Smooth muscle cell (in vitro differentiated cells): Measurements from ENCODE around the gene SYN1. TPM values are rescaled to one million over a fixed set of nuclear protein-coding genes. Genes with fewer than 3 reads are reported as not detected.
"Not testable (repeated sequence)": the region's sequence is repeated elsewhere in the genome, so short reads cannot be mapped to it uniquely, and the experiment has no call there.

Experiments
- DNase-seq: peaks from one replicate; lab custom pipeline; 2025; ENCODE audit not compliant: unreplicated experiment; lab: John Stamatoyannopoulos, UW
- H2AFZ ChIP-seq: fragments of 200-600 bp; sonication (generic); 2 replicates; pipeline ENCODE4 v1.6.0; 2016; ENCODE audit warnings: antibody characterized with exemption, low read depth, mild to moderate bottlenecking
- H3F3A ChIP-seq: fragments of 200-600 bp; sonication (generic); 2 replicates; pipeline ENCODE4 v1.6.0; 2017; ENCODE audit warnings: antibody characterized with exemption, low read depth
- H3K27ac ChIP-seq: fragments of 200-600 bp; sonication (generic); 2 replicates; pipeline ENCODE4 v1.5.1; 2016; ENCODE audit warnings: low read depth, mild to moderate bottlenecking
- H3K27me3 ChIP-seq: fragments of 200-600 bp; sonication (generic); 2 replicates; pipeline ENCODE4 v1.6.1; 2016; ENCODE audit warnings: low read depth, mild to moderate bottlenecking
- H3K36me3 ChIP-seq: fragments of 200-600 bp; sonication (generic); 2 replicates; pipeline ENCODE4 v1.5.1; 2016; ENCODE audit warnings: low read depth
- H3K4me1 ChIP-seq: fragments of 200-600 bp; sonication (generic); 2 replicates; pipeline ENCODE4 v1.5.1; 2016; ENCODE audit warnings: low read depth
- H3K4me2 ChIP-seq: fragments of 200-600 bp; sonication (generic); 2 replicates; pipeline ENCODE4 v1.6.0; 2016; ENCODE audit warnings: mild to moderate bottlenecking
- H3K4me3 ChIP-seq: fragments of 200-600 bp; sonication (generic); 2 replicates; pipeline ENCODE4 v1.5.1; 2016; ENCODE audit warnings: mild to moderate bottlenecking
- H3K79me2 ChIP-seq: fragments of 200-600 bp; sonication (generic); 2 replicates; pipeline ENCODE4 v1.6.0; 2016; ENCODE audit warnings: low read depth, mild to moderate bottlenecking
- H3K9ac ChIP-seq: fragments of 200-600 bp; sonication (generic); 2 replicates; pipeline ENCODE4 v1.6.0; 2016; ENCODE audit warnings: low read depth
- H3K9me3 ChIP-seq: fragments of 200-600 bp; sonication (generic); replicated peaks from 2 replicates; pipeline ENCODE4 v1.5.1; 2016; ENCODE audit warnings: low read depth
- H4K20me1 ChIP-seq: fragments of 200-600 bp; sonication (generic); 2 replicates; pipeline ENCODE4 v1.6.0; 2016; ENCODE audit warnings: low read depth
- CTCF ChIP-seq: fragments of 200-600 bp; sonication (generic); IDR thresholded peaks from 2 replicates; pipeline ENCODE4 v1.5.1; 2017; ENCODE audit warnings: borderline replicate concordance, mild to moderate bottlenecking, antibody characterized with exemption; ENCODE audit not compliant: insufficient read depth, poor library complexity, severe bottlenecking
- WGBS: methylation state at CpG from one replicate; pipeline ENCODE4 v1.1.7; 2016; ENCODE audit warnings: low lambda C conversion rate; 5-methylcytosine and 5-hydroxymethylcytosine counted together
- polyA plus RNA-seq: library from polyadenylated mRNA; unstranded; fragments of >200 nt; fragmentation: Nextera tagmentation; extraction: Ambion mirVana; gene quantifications from 2 replicates; pipeline ENCODE4 v1.2.1, GENCODE V29; 2016
- total RNA-seq: library from RNA; depleted of rRNA; stranded (reverse); fragments of >200 nt; gene quantifications from 2 replicates; pipeline ENCODE4 v1.2.3, GENCODE V29; 2014

The SYN1 gene
- 0.22 and 5.1 TPM in 2 replicates for total RNA-seq
- polyA plus RNA-seq: 9.1 and 13.3 TPM in 2 replicates

GRCh38 chrX:47619486-47620302 lies at the start of gene SYN1:
Gene SYN1 (minus strand): TSS chrX:47619857. CDS start chrX:47619728, 129 bp downstream.
- no peak within 1 kb of the TSS for H2AFZ ChIP-seq
- no peaks in the 10 kb centered on the region for H4K20me1 ChIP-seq
- H3K27ac ChIP-seq: no peak within 1 kb of the TSS
- H3K4me1 ChIP-seq: no peaks in the 10 kb centered on the region
- H3K9me3 ChIP-seq: no peaks in the 10 kb centered on the region
- H3K4me3 ChIP-seq: peak within 1 kb of the TSS; percentile 39
- no peak for TF ChIP-seq CTCF
- H3K27me3 ChIP-seq: no peaks in the 10 kb centered on the region
- no peaks in the 10 kb centered on the region for H3K36me3 ChIP-seq
- peak; percentile 10 for DNase-seq
- H3K4me2 ChIP-seq: peak within 1 kb of the TSS; percentile 77
- no peaks in the 10 kb centered on the region for H3F3A ChIP-seq
- no peaks in the 10 kb centered on the region for H3K79me2 ChIP-seq
- 40% methylated on average over 66 of the region's 88 CpGs for WGBS
- H3K9ac ChIP-seq: no peak within 1 kb of the TSS

GRCh38 chrX:47665797-47666196 lies 46.1 kb upstream of the SYN1 start:
- H3K79me2 ChIP-seq, H3K9me3 ChIP-seq, H3F3A ChIP-seq, H2AFZ ChIP-seq, DNase-seq, H3K4me1 ChIP-seq, H4K20me1 ChIP-seq, H3K27me3 ChIP-seq, H3K9ac ChIP-seq, H3K4me3 ChIP-seq, H3K4me2 ChIP-seq, H3K36me3 ChIP-seq: not testable (repeated sequence)
- H3K27ac ChIP-seq: peak overlapping the region; percentile 49
- WGBS: 66% methylated on average over 4 of the region's 4 CpGs

- Histone ChIP-seq H4K20me1 (no peaks in the 10 kb centered on the region), H3K4me2 (peak overlapping the region; percentile 60), H2AFZ (no peak overlapping the region), H3K9ac (peak overlapping the region; percentile 26), H3K27me3 (no peaks in the 10 kb centered on the region), H3F3A (peaks cover 7% of the 10 kb centered on the region), H3K79me2 (no peaks in the 10 kb centered on the region), H3K4me1 (no peaks in the 10 kb centered on the region), H3K36me3 (no peaks in the 10 kb centered on the region), H3K4me3 (no peak overlapping the region), H3K9me3 (no peaks in the 10 kb centered on the region), H3K27ac (peak overlapping the region; percentile 94)
- WGBS: 46% methylated on average over 5 of the region's 5 CpGs
- DNase-seq: no peak
- TF ChIP-seq CTCF: no peak
Observed at GRCh38 chrX:47664737-47665136, 45.1 kb upstream of the SYN1 start.

- Histone ChIP-seq H3K4me2 (peak overlapping the region; percentile 29), H4K20me1 (no peaks in the 10 kb centered on the region), H2AFZ (no peak overlapping the region), H3K4me1 (no peaks in the 10 kb centered on the region), H3K36me3 (no peaks in the 10 kb centered on the region), H3F3A (peaks cover 7% of the 10 kb centered on the region), H3K27ac (peak overlapping the region; percentile 98), H3K4me3 (no peak overlapping the region), H3K9me3 (no peaks in the 10 kb centered on the region), H3K27me3 (no peaks in the 10 kb centered on the region), H3K9ac (peak overlapping the region; percentile 61), H3K79me2 (peaks cover 9% of the 10 kb centered on the region)
- 58% methylated on average over 1 of the region's 1 CpG for WGBS
- no peak for DNase-seq
- TF ChIP-seq CTCF: no peak
Observed at GRCh38 chrX:47662144-47662657, 42.5 kb upstream of the SYN1 start.
